A549 (cell line): ENCODE data around the gene REPS2. TPM values are rescaled to one million over a fixed set of nuclear protein-coding genes. Genes with fewer than 3 reads are reported as not detected.

ENCODE experiments used
- ATAC-seq, 2 experiments: fragments of 200-7000 bp in 1 of 2; fragments of >200 bp in 1 of 2; cut with Nextera tagmentation in 1 of 2; cut with Tn5 transposase in 1 of 2; 3 replicates each; pipeline versions ENCODE4 v1.8.0 to v1.9.1; 2018 to 2020; ENCODE audit warnings: mild to moderate bottlenecking in 1 of 2, moderate library complexity in 1 of 2
- CTCF ChIA-PET: fragments of 300-600 bp; sonication (Branson Sonifier 250); formaldehyde crosslinking; extraction: SDS; loops from one replicate; lab custom pipeline; 2021; ENCODE audit warnings: antibody characterized with exemption, inconsistent platforms; lab: Yijun Ruan, JAX
- POLR2A ChIA-PET: fragments of 350-600 bp; formaldehyde crosslinking; extraction: SDS; loops from one replicate; lab custom pipeline; 2021; ENCODE audit warnings: antibody characterized with exemption, inconsistent platforms; lab: Yijun Ruan, JAX
- DNase-seq, 2 experiments: peaks; one replicate each; pipeline versions ENCODE4 v3.0.0 to v3.0.0-alpha.2; 2011 to 2016; ENCODE audit warnings: low read depth in 1 of 2, low spot score in 1 of 2
- FAIRE-seq: peaks from 2 replicates; lab custom pipeline; 2011; peaks lifted over from hg19 to GRCh38; lab: Jason Lieb, UNC
- H3K27ac ChIP-seq, 2 experiments: fragments of >200 bp; sonication (Bioruptor Twin); formaldehyde crosslinking; 3 replicates each; pipeline ENCODE4 v1.5.1; 2016 to 2017
- H3K4me1 ChIP-seq: fragments of >200 bp; sonication (Bioruptor Twin); formaldehyde crosslinking; 3 replicates; pipeline ENCODE4 v1.6.1; 2016
- H3K4me2 ChIP-seq: fragments of >200 bp; sonication (Bioruptor Twin); formaldehyde crosslinking; 3 replicates; pipeline ENCODE4 v1.6.1; 2016
- H3K4me3 ChIP-seq: fragments of >200 bp; sonication (Bioruptor Twin); formaldehyde crosslinking; 3 replicates; pipeline ENCODE4 v1.5.1; 2016
- H3K9me3 ChIP-seq: fragments of >200 bp; sonication (Bioruptor Twin); formaldehyde crosslinking; 3 replicates; pipeline ENCODE4 v1.6.1; 2016
- ATOH8 ChIP-seq: fragments of 250-450 bp; sonication (Bioruptor Pico); IDR thresholded peaks from 2 replicates; pipeline ENCODE4 v1.5.0; 2020; ENCODE audit warnings: low read depth, mild to moderate bottlenecking, moderate library complexity
- BHLHE40 ChIP-seq: IDR thresholded peaks from 2 replicates; pipeline ENCODE4 v1.6.1; 2012; ENCODE audit warnings: low read depth, low read length, inconsistent platforms
- E2F6 ChIP-seq: IDR thresholded peaks from 2 replicates; pipeline ENCODE4 v1.6.1; 2012; ENCODE audit warnings: low read depth, borderline replicate concordance
- EHF ChIP-seq: fragments of 250-450 bp; sonication (Bioruptor Pico); IDR thresholded peaks from 2 replicates; pipeline ENCODE4 v1.5.0; 2020; ENCODE audit warnings: mild to moderate bottlenecking
- ELK1 ChIP-seq: fragments of 150-350 bp; IDR thresholded peaks from 2 replicates; pipeline ENCODE4 v1.6.1; 2014; ENCODE audit warnings: low read depth, mild to moderate bottlenecking, low read length
- EP300 ChIP-seq, 2 experiments: fragments of >200 bp; sonication (Bioruptor Twin); formaldehyde crosslinking; IDR thresholded peaks; 2 replicates in 1 of 2; 3 replicates in 1 of 2; pipeline ENCODE4 v1.6.1; 2016 to 2017
- GATA3 ChIP-seq: IDR thresholded peaks from 2 replicates; pipeline ENCODE4 v1.6.1; 2012; ENCODE audit warnings: borderline replicate concordance
- HES2 ChIP-seq: fragments of >200 bp; sonication (Bioruptor Twin); formaldehyde crosslinking; IDR thresholded peaks from 2 replicates; pipeline ENCODE4 v1.6.1; 2016
- HMGXB4 ChIP-seq: fragments of 250-450 bp; sonication (Bioruptor Pico); IDR thresholded peaks from 2 replicates; pipeline ENCODE4 v1.5.0; 2021; ENCODE audit warnings: mild to moderate bottlenecking, moderate library complexity, borderline replicate concordance
- HOXA7 ChIP-seq: fragments of 250-450 bp; sonication (Bioruptor Pico); IDR thresholded peaks from 2 replicates; pipeline ENCODE4 v1.5.0; 2020; ENCODE audit warnings: mild to moderate bottlenecking, moderate library complexity
- JUN ChIP-seq, 2 experiments: fragments of >200 bp; sonication (Bioruptor Twin); formaldehyde crosslinking; IDR thresholded peaks; 2 replicates in 1 of 2; 3 replicates in 1 of 2; pipeline ENCODE4 v1.6.1; 2016 to 2017
- JUNB ChIP-seq: fragments of >200 bp; sonication (Bioruptor Twin); formaldehyde crosslinking; IDR thresholded peaks from 2 replicates; pipeline ENCODE4 v1.6.1; 2016
- MAFK ChIP-seq: fragments of 450-650 bp; IDR thresholded peaks from 2 replicates; pipeline ENCODE4 v1.6.1; 2014; ENCODE audit not compliant: partially characterized antibody
- MAZ ChIP-seq: fragments of 150-350 bp; IDR thresholded peaks from 2 replicates; pipeline ENCODE4 v1.6.1; 2014; ENCODE audit warnings: antibody characterized with exemption, low read depth, low read length, borderline replicate concordance
- MYC ChIP-seq: IDR thresholded peaks from 2 replicates; pipeline ENCODE4 v1.6.1; 2012; ENCODE audit warnings: mild to moderate bottlenecking, inconsistent platforms, low read length, improper control_type of control experiment, borderline replicate concordance
- NPAS2 ChIP-seq: fragments of 250-450 bp; sonication (Bioruptor Pico); IDR thresholded peaks from 2 replicates; pipeline ENCODE4 v1.8.0; 2022; ENCODE audit warnings: mild to moderate bottlenecking, moderate library complexity, borderline replicate concordance
- NR3C1 ChIP-seq: fragments of >200 bp; sonication (Bioruptor Twin); formaldehyde crosslinking; IDR thresholded peaks from 3 replicates; pipeline ENCODE4 v1.6.1; 2017
- PHF8 ChIP-seq: fragments of 200-600 bp; sonication (generic); IDR thresholded peaks from 2 replicates; pipeline ENCODE4 v1.6.1; 2016; ENCODE audit warnings: low read depth, mild to moderate bottlenecking, antibody characterized with exemption, moderate library complexity, borderline replicate concordance
- POLR2A ChIP-seq: IDR thresholded peaks from 2 replicates; pipeline ENCODE4 v1.6.1; 2012; ENCODE audit warnings: mild to moderate bottlenecking, low read length
- RAD21 ChIP-seq, 2 experiments: fragments of >200 bp in 1 of 2; sonication (Bioruptor Twin) in 1 of 2; formaldehyde crosslinking in 1 of 2; IDR thresholded peaks in 1 of 2; conservative IDR thresholded peaks in 1 of 2; 2 replicates in 1 of 2; 3 replicates in 1 of 2; pipeline ENCODE4 v1.6.1; 2012 to 2018; ENCODE audit warnings: inconsistent platforms in 1 of 2
- RARB ChIP-seq: fragments of 250-450 bp; sonication (Bioruptor Pico); IDR thresholded peaks from 2 replicates; pipeline ENCODE4 v1.8.0; 2021; ENCODE audit warnings: mild to moderate bottlenecking, moderate library complexity
- RCOR1 ChIP-seq: fragments of 150-350 bp; IDR thresholded peaks from 2 replicates; pipeline ENCODE4 v1.6.1; 2014; ENCODE audit warnings: antibody characterized with exemption, low read length, low read depth
- RFX5 ChIP-seq: fragments of 450-650 bp; IDR thresholded peaks from 2 replicates; pipeline ENCODE4 v1.7.1; 2014; ENCODE audit warnings: antibody characterized with exemption, mild to moderate bottlenecking, moderate library complexity
- RNF2 ChIP-seq: fragments of 200-600 bp; sonication (generic); IDR thresholded peaks from 2 replicates; pipeline ENCODE4 v1.6.1; 2016; ENCODE audit warnings: low read depth, mild to moderate bottlenecking, antibody characterized with exemption, moderate library complexity, borderline replicate concordance
- TP53 ChIP-seq: fragments of 250-450 bp; sonication (Bioruptor Pico); IDR thresholded peaks from 2 replicates; pipeline ENCODE4 v1.5.0; 2021; ENCODE audit warnings: mild to moderate bottlenecking, moderate library complexity
- ZC3H11A ChIP-seq: fragments of 450-650 bp; IDR thresholded peaks from 2 replicates; pipeline ENCODE4 v1.6.1; 2014; ENCODE audit warnings: antibody characterized with exemption, mild to moderate bottlenecking
- ZFP36 ChIP-seq: fragments of 450-650 bp; IDR thresholded peaks from 2 replicates; pipeline ENCODE4 v1.6.1; 2014; ENCODE audit warnings: borderline replicate concordance; ENCODE audit not compliant: partially characterized antibody
- ZNF302 ChIP-seq: fragments of 250-450 bp; sonication (Bioruptor Pico); IDR thresholded peaks from 2 replicates; pipeline ENCODE4 v1.9.0; 2021; ENCODE audit warnings: inconsistent platforms, mild to moderate bottlenecking, moderate library complexity
- WGBS: methylation state at CpG from one replicate; pipeline ENCODE4 v1.1.6; 2017; ENCODE audit errors: missing lambda C conversion rate; 5-methylcytosine and 5-hydroxymethylcytosine counted together
- polyA plus RNA-seq, 4 experiments: library from polyadenylated mRNA; depleted of rRNA in 3 of 4; stranded (reverse); fragments of >200 nt; fragmentation: RNase III in 1 of 4; extraction: RNeasy Plus Mini Kit Qiagen cat#74134 plus additional on column Dnase treatment in 1 of 4; gene quantifications; 2 replicates in 3 of 4; 3 replicates in 1 of 4; pipeline ENCODE4 v1.2.3, GENCODE V29; 2011 to 2017
- TF ChIP-seq, protein P1 (sequence below): fragments of >200 bp; sonication (Bioruptor Twin); formaldehyde crosslinking; IDR thresholded peaks from 3 replicates; pipeline ENCODE4 v1.6.1; 2016

The REPS2 gene
- polyA plus RNA-seq, 2 of the 4 experiments (the other 2 are of a cell fraction), result 0.17 to 0.76 TPM

DNA sequence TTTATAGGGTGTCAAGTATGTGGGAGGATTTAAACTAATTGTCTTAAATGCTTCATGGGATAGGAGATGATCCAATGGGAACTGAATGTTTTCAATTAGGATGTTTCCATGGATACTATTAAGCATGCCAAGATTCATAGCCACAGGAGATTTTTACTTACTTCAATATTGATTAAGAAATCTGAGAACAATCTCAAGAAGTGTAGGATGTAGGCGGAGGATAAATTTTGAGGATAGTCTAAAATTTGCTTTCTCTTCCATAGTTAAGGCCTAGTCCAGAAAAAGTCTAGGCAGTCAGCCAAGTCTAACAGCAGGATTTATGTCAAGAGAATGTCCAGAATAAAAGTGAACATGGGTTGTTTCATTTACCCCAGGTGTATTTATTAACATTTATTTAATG, 32.8 kb downstream of the REPS2 start:
- no peak overlapping the region for H3K4me2 ChIP-seq
- ATAC-seq, result no peak
- FAIRE-seq, result peak; percentile 74
- CTCF ChIA-PET, result interaction anchor here (0.7 kb wide), 1 partner anchor 29 kb away, joined by 3 read pairs; no protein-coding TSS in a partner anchor
- no peaks in the 10 kb centered on the region for H3K4me1 ChIP-seq
- WGBS, result 96% methylated on average over 1 of the region's 1 CpG
- H3K27ac ChIP-seq, result no peak overlapping the region
- DNase-seq, result no peak
- POLR2A ChIA-PET, result no interaction called here
- TF ChIP-seq RARB (CRISPR knock-in tag) (no peak), RFX5 (no peak), HOXA7 (CRISPR knock-in tag) (no peak), POLR2A (no peak), E2F6 (no peak), ZNF302 (CRISPR knock-in tag) (no peak), HMGXB4 (CRISPR knock-in tag) (no peak), NR3C1 (no peak), EHF (CRISPR knock-in tag) (no peak), JUN (IDR thresholded peaks at IDR 0.05) (no peak), ZFP36 (no peak), ELK1 (no peak), TP53 (CRISPR knock-in tag) (no peak), ZC3H11A (no peak), BHLHE40 (no peak), PHF8 (no peak), ATOH8 (no peak)
- H3K4me3 ChIP-seq, result no peak overlapping the region
- H3K9me3 ChIP-seq, result no peaks in the 10 kb centered on the region

GRCh38 chrX:16981209-16981608, 34.8 kb downstream of the REPS2 start:
- FAIRE-seq, result no peak
- CTCF ChIA-PET, result no interaction called here

More at GRCh38 chrX:16981209-16981608, 34.8 kb downstream of the REPS2 start:
- POLR2A ChIA-PET, result no interaction called here
- Histone ChIP-seq H3K4me3 (no peak overlapping the region), H3K27ac (no peak overlapping the region), H3K9me3 (no peaks in the 10 kb centered on the region), H3K4me2 (no peak overlapping the region), H3K4me1 (no peaks in the 10 kb centered on the region)
- no peak for TF ChIP-seq ZFP36
- no peak for TF ChIP-seq MYC
- TF ChIP-seq MAZ, result no peak
- TF ChIP-seq, protein P1, sequence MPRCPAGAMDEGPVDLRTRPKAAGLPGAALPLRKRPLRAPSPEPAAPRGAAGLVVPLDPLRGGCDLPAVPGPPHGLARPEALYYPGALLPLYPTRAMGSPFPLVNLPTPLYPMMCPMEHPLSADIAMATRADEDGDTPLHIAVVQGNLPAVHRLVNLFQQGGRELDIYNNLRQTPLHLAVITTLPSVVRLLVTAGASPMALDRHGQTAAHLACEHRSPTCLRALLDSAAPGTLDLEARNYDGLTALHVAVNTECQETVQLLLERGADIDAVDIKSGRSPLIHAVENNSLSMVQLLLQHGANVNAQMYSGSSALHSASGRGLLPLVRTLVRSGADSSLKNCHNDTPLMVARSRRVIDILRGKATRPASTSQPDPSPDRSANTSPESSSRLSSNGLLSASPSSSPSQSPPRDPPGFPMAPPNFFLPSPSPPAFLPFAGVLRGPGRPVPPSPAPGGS, result no peak
- no peak for TF ChIP-seq ATOH8
- TF ChIP-seq TP53 (CRISPR knock-in tag), result no peak
- no peak for TF ChIP-seq BHLHE40
- TF ChIP-seq JUN (IDR thresholded peaks at IDR 0.05), result no peak
- no peak for TF ChIP-seq HOXA7 (CRISPR knock-in tag)
- no peak for TF ChIP-seq RCOR1
- no peak for TF ChIP-seq EP300 (IDR thresholded peaks at IDR 0.05)
- TF ChIP-seq MAFK, result no peak
- no peak for TF ChIP-seq NPAS2 (CRISPR knock-in tag)
- no peak for TF ChIP-seq NR3C1
- TF ChIP-seq HES2, result no peak
- TF ChIP-seq JUNB, result no peak
- no peak for TF ChIP-seq RARB (CRISPR knock-in tag)
- TF ChIP-seq RNF2, result no peak
- no peak for TF ChIP-seq GATA3
- TF ChIP-seq RAD21 (conservative IDR thresholded peaks at IDR 0.05 in 1 of 2, IDR thresholded peaks at IDR 0.05 in 1 of 2), result no peak
- WGBS, result 68% methylated on average over 1 of the region's 1 CpG
- ATAC-seq (no peak), DNase-seq (no peak)
